HCT116 (cell line): Measurements from ENCODE around the gene C2CD2L.

Experiments used
- CEBPB ChIP-seq: IDR thresholded peaks from 2 replicates; pipeline ENCODE4 v1.6.1; 2012; ENCODE audit warnings: low read depth
- CTCF ChIP-seq, 3 experiments: fragments of 200-600 bp in 1 of 3; sonication (generic) in 1 of 3; IDR thresholded peaks in 2 of 3; conservative IDR thresholded peaks in 1 of 3; 2 replicates each; pipeline ENCODE4 v1.5.1; 2012 to 2017; ENCODE audit warnings: low read depth in 2 of 3, low read length in 2 of 3, antibody characterized with exemption in 1 of 3, borderline replicate concordance in 1 of 3, control low read depth in 1 of 3, mild to moderate bottlenecking in 1 of 3, mixed read lengths in 1 of 3, mixed run types in 1 of 3, moderate library complexity in 1 of 3; ENCODE audit not compliant: insufficient read depth in 1 of 3
- EGR1 ChIP-seq: IDR thresholded peaks from 2 replicates; pipeline ENCODE4 v1.6.1; 2012; ENCODE audit warnings: low read depth
- EZH2 ChIP-seq: fragments of 200-600 bp; sonication (generic); IDR thresholded peaks from 2 replicates; pipeline ENCODE4 v1.6.1; 2017; ENCODE audit warnings: antibody characterized with exemption, mixed run types
- EZH2phosphoT487 ChIP-seq: fragments of 200-600 bp; IDR thresholded peaks from 2 replicates; pipeline ENCODE4 v1.6.1; 2018; ENCODE audit warnings: antibody characterized with exemption, borderline replicate concordance
- JUND ChIP-seq: IDR thresholded peaks from 2 replicates; pipeline ENCODE4 v1.6.1; 2012
- MAX ChIP-seq: IDR thresholded peaks from 2 replicates; pipeline ENCODE4 v1.6.1; 2012
- POLR2A ChIP-seq: IDR thresholded peaks from 2 replicates; pipeline ENCODE4 v1.7.0; 2011; ENCODE audit warnings: borderline replicate concordance; ENCODE audit not compliant: insufficient read depth, insufficient read length; ENCODE audit errors: extremely low read depth
- POLR2AphosphoS5 ChIP-seq: IDR thresholded peaks from 2 replicates; pipeline ENCODE4 v1.6.1; 2011; ENCODE audit warnings: mild to moderate bottlenecking, low read depth, low read length, moderate library complexity
- RAD21 ChIP-seq: IDR thresholded peaks from 2 replicates; pipeline ENCODE4 v1.6.1; 2012; ENCODE audit warnings: low read depth, mild to moderate bottlenecking
- REST ChIP-seq: IDR thresholded peaks from 2 replicates; pipeline ENCODE4 v1.6.1; 2012; ENCODE audit warnings: low read depth
- SIN3A ChIP-seq: IDR thresholded peaks from 2 replicates; pipeline ENCODE4 v1.6.1; 2012; ENCODE audit warnings: low read depth
- YY1 ChIP-seq: IDR thresholded peaks from 2 replicates; pipeline ENCODE4 v1.6.1; 2011; ENCODE audit warnings: low read length, low read depth, moderate library complexity, mild to moderate bottlenecking; ENCODE audit not compliant: insufficient replicate concordance; ENCODE audit errors: extremely low read depth
- ZBTB33 ChIP-seq: IDR thresholded peaks from 2 replicates; pipeline ENCODE4 v1.6.1; 2011; ENCODE audit warnings: mild to moderate bottlenecking, low read length, moderate library complexity; ENCODE audit not compliant: insufficient replicate concordance; ENCODE audit errors: extremely low read depth

- TF ChIP-seq ZBTB33 (no peak), YY1 (no peak), POLR2A (no peak), EGR1 (no peak), CTCF (IDR thresholded peaks at IDR 0.05 in 2 of 3, conservative IDR thresholded peaks at IDR 0.05 in 1 of 3; ENCODE audit: borderline replicate concordance in 1 of 3, insufficient read depth in 1 of 3, low read depth in 2 of 3, low read length in 2 of 3) (no peak), REST (no peak), EZH2phosphoT487 (no peak), EZH2 (no peak), JUND (no peak), SIN3A (no peak), CEBPB (no peak), POLR2AphosphoS5 (no peak), RAD21 (no peak), MAX (no peak)
Measured at GRCh38 chr11:119078675-119079420, 28.3 kb upstream of the C2CD2L start.
